Measurements from ENCODE around the gene DRAM1. TPM values are rescaled to one million over a fixed set of nuclear protein-coding genes. Genes with fewer than 3 reads are reported as not detected.

DRAM1 gene
- polyA plus RNA-seq, 4 donors, result 16.2 to 19.7 (median 19.1) TPM

DNA sequence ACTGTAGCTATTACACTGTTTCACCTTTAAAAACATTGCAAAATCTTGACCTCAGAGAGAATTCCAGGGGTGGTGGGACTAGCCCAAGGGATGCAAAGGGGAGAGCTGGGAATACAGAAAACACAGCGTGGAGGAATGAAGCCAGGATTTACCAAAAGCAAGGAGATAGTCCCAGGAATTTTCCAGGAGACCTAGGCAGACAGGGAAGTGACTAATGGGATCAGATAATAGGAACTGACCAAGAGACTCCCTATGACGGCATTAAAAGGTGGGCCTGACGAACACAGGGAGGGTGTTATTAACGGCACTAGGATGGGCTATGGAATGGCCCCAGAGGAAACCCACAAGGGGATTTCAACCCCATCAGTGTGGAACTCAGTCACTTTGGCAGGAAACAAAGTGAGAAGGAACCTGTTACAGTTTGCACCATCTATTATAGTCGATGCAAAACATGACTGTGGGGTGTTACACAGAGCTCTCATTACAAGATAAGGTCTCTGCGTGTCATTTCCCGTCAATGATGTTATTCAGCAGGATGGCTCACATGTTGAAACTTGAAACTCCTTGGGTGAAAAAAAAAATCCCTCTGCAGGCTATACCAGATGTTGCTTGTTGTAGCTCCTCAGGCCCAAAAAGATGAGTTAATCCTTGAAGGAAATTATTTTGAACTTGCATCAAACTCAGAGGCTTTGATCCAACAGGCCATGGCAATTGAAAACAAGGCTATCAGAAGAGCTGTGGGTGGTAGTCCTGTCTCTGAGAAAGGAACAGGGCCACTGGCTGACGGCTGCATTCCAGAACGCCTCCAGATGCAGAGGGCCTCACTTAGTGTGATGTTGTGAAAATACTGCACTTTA is 58.7 kb downstream of the DRAM1 start:
- DNase-seq (ENCODE audit: low read depth in 4 of 4, low spot score in 2 of 4), result no peak

DNA sequence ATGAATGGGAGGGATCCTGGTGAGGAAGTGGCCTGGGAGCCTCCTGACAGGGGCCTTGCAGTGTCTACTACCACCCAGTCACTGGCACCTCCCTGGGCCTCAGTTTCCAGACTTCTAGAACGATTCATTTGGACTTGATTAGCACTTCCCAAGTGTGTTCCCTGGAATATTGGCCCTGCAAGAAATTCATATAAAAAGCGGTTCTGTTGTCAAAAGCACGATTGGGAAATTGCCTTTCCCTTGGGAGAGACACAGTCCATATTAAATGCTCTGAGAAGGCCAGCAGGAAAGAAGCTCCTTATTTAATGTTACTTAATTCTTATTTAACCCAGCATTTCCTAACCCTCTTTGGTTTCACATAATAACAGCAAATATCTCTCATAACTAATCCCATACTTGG is 61.9 kb downstream of the DRAM1 start:
- no peak for DNase-seq (ENCODE audit: low read depth in 4 of 4, low spot score in 2 of 4)

DNA sequence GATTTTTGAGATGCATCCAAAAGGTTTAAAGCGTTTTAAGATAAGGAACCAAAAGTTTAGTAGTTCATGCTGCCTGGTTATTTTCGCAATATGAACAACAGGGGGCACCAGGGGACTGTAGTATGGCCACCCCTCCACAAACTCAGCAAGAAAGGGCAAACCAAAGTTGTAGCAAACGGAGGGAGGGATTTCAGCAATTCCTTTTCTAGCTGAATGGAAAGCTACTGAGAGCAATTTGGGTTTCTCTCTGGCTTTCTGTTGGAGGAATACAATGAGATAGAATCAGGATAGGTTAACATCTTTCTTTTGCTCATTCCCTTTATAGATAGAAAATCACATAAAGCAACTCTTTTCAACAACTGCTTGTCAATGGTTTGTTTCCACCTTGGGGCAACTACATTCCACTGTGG is 62.5 kb downstream of the DRAM1 start:
- DNase-seq (ENCODE audit: low read depth in 4 of 4, low spot score in 2 of 4), result peak in 2 of 4 donors; percentile 44 to 72

DNA sequence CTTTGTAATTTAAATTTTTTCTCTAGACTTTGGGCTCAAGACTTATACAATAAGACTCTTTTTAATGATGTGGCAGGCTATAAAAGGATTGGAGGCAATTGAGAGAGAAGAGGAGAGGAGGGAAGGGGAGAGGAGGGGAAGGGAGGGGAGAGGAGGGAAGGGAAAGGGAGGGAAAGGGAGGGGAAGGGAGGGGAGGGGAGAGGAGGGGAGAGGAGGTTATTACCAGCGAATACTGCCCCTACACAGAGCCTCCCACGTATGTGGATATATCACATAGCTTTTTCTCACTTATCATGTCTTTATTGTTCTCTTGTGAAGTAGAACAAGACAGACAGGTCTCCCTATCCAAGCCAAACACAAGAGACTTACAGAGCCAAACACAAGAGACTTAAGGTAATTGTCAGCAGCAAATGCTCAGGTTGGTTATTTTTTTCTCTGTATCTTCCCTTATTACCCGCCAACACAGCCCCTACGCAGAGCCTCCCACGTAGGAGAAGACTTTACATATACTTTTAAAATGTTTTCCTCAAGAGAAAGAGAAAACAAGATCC is 63.1 kb downstream of the DRAM1 start:
- DNase-seq (ENCODE audit: low read depth in 4 of 4, low spot score in 2 of 4), result no peak

DNA sequence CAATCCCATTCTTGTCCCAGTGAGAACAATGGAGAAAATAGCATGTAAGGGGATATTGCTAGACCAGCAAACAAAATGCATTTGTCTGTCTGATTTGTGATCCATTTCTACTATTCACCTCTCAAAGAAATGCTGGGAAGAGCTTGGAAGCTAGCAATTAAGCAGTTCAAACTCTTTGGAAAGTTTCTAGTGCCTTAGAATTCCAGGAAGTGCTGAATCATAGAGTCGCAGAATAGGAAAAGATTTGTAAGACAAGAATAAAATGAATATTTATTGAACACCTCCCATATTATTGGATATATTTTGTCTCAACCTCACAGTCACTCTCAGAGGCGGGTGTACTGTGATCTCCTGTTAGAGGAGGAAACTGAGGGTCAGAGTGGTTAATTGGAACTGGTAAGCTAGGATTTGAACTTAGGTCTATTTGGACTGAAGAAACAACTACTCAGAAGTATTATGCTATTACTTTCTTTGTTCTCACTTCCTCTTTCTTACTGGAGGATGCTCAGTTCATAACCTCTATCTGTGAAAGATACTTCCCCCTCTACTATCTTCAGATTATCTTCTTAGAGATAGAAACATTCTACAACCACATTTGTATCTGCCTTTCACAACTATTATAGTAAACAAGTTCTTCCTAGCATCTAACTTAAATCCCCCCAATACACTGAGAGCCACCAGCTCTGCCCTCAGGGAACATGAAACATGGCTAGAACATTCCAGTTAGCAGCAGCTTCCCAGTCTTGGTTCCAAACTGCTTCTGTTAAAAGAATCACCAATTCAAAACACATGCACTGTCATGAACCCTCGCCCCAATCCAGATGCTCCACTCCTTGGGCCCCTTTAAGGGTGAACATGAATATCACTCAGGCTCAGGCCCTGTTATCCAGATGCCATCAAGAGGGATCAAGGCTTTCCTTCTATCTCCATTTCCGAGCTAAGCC is 64.2 kb downstream of the DRAM1 start:
- no peak for DNase-seq (ENCODE audit: low read depth in 4 of 4, low spot score in 2 of 4)

DNA sequence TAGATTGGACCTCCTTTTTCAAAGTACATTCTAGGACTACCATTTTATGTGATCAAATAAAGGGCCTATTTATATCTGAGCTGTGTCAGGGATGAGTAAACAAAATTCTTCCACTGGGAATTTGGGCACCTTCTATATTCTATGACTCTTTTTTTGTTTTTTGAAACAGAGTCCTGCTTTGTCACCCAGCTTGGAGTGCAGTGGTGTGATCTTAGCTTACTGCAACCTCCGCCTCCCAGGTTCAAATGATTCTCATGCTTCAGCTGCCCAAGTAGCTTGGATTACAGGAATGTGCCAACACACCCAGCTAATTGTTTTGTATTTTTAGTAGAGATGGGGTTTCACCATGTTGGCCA is 64.8 kb downstream of the DRAM1 start:
- DNase-seq (ENCODE audit: low read depth in 4 of 4, low spot score in 2 of 4), result no peak

DNA sequence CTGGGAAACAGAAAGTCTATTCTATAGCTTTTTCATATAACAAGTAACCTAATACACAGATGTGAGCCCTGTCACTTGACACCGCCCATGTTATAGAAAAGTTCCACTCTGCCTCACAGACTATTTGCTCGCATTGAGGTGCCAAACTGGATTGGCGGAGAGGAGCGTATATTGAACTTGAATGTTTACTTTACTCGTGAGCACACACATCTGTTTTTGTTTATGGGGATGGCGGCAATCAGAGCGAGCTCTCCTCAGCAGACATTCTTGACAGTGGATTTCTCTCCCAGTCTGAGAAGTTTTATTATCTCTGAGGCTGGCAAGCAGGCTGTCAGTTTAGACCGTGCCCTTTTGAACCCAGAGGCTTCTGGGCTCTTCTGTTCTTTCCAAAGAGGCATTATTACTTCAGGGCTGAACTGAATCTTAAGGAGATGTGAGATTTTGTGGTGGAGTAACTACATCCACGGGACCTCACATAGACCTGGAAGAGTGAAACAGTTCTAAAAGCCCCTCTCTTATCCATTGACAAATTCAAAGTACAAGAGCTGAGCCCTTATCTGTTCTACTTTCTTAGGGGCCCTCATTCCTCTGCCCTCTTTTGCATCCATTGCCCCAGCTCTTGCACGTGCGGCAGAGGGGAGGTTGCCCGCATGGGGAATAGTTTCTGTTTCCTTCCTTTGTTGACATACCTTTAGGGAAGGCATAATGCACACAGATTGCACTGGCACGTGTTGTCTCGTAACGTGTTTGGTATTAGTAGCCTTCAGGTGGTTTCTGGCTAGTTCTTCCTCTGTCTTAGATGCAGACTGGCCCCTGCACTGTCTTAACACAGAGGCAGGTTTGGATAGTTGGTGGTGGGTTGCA is 68.2 kb downstream of the DRAM1 start:
- no peak for DNase-seq (ENCODE audit: low read depth in 4 of 4, low spot score in 2 of 4)

DNA sequence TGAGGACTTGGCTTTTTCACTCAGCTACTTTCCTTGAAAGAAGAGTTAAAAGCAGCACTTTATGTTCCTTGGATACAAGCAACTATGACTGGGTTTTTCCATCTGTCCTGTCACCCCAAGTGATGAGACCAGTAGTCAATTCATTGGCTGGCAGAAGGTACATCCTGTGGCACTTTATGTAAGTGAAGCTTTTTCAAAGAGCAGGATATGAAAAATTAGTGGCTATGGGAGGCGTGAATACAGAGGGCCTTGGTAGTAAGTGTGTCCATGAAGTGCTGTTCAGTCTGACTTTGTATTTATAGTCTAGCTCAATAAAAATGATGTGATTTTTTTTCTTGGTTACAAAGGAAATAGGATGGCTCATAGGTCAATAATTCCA is 68.8 kb downstream of the DRAM1 start:
- DNase-seq (ENCODE audit: low read depth in 4 of 4, low spot score in 2 of 4), result no peak

DNA sequence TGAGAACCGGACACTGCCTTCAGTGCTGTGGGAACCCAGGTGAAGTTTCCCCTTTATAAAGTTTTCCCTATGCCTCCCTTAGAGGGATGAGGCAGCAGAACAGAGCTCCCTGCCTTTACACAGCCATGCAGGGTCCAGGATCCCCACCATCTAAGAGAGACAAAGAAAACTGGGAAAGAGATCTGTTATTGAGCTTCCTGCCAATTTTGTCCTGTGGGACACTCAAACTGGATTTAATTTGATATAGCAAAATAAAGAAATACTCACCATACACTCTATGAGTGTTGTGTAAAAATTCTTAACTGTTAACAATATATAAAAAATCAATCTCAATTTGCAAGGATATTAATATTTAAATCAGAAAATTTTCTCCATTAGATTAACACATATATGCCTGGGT is 69.9 kb downstream of the DRAM1 start:
- no peak for DNase-seq (ENCODE audit: low read depth in 4 of 4, low spot score in 2 of 4)

DNA sequence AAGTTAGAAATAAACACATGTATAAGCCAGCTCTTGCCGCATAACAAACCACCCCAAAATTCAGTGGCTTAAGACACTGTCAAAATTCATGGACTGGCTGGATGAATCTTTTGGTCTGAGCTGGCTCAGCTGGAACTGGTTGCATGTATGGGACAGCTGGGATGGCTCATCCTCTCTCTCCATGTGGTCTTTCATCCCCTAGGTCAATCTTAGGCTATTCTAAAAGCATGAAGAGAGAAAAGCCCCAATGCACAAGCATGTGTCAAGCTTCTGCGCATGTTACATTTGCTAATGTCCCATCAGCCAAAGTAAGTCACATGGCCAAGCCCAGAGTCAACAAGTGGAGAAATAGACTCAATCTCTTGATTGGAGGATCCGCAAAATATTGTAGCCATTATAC is 71.0 kb downstream of the DRAM1 start:
- no peak for DNase-seq (ENCODE audit: low read depth in 4 of 4, low spot score in 2 of 4)

DNA sequence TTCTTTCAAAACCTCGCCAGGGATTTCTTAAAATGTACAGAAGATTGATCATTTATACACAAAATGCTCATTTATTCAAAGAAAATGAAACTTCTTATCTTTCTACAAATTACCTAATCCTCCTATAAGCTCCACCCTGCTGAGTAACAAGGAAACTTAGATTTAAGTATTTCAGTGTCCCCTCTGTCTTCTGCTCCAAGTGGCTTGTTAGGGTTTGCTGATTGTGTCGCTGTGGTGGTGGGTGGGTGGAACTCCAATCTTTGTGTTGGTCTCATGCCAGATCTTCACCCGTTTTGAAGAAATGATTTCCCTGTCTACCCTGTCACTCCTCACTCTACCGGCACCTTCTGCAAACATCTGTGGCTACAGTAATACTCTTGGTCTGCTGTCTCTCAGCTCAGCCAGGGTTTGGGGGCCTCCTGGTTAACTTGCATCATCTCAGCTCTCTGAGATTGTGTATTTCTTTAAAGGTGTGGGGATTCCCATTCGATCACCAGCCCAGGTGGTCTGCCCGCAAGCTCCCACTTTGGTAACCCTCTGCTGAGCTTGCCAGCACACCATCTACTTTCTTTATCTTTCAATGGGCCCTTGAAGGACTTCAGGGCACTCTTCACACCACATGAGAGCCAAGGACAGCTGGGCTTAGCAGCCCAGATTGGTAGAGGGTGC is 73.8 kb downstream of the DRAM1 start:
- DNase-seq (ENCODE audit: low read depth in 4 of 4, low spot score in 2 of 4), result no peak

DNA sequence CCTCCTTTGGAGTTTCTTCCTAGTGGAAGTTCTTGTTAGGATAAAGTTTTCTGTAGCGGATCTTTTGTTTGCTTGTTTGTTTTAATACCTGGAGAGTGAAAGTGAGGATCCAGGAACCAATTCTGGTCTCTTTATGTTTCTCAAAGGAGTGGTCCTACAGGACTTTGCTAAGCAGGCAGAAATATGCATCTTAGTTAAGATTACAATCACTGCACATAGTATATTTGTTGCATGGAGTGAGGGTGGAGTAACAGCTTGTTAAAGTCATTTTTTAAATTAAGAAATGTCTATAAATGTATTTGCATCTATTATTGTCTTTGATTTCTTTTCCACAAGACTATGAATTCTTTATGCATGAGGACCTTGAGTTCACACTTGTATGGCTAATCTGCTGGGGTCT is 76.7 kb downstream of the DRAM1 start:
- DNase-seq (ENCODE audit: low read depth in 4 of 4, low spot score in 2 of 4), result no peak

DNA sequence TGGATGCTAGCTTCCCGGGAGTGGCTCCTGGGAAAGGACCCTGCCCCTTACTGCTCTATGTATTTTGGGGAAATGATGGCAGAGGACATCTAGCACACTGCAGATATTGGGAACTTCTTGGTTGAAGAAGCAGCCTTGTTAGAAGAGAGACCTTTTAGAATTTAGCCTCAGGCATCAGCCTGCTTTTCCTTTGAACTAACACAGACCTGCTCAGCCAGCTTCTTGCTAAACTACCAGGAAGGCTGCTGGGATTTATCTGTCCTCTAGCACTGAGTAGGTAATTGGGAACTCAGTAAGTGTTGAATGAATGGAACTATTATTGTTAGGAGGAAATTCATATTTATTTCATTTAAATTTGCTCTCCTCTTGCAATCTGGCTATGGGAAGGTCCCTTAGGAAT is 77.3 kb downstream of the DRAM1 start:
- DNase-seq (ENCODE audit: low read depth in 4 of 4, low spot score in 2 of 4), result no peak

DNA sequence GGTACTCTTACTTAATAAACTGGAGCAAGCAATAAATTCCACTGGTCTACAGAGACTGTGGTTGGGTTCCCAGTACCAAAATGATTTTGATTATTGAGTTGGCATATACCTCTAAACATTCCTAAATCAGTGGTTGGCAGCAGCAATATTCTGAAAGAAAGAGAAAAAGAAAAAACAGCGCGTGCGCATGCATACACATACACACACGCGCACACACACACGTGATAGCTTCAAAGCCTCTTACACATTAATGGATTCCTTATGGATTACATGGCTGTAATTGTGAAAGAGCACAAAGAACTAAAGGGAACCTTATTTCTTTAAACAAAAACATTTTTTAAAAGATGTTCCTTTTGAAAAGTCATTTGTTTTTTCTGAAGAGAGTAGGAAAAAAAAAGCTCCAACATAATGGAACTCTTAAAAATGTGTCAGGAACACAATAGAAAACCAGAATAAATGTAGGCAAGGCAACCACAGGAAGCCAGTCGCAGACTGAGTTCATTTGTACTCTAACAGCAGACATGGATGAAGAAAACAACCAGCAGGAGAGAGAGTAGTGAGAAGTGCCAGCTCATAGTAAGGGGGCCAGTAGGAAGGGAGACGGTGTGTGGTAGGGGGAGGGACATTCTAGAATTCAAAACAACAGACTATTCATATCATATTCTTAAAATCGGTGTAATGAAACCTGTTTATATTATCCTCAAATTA is 80.0 kb downstream of the DRAM1 start:
- no peak for DNase-seq (ENCODE audit: low read depth in 4 of 4, low spot score in 2 of 4)

DNA sequence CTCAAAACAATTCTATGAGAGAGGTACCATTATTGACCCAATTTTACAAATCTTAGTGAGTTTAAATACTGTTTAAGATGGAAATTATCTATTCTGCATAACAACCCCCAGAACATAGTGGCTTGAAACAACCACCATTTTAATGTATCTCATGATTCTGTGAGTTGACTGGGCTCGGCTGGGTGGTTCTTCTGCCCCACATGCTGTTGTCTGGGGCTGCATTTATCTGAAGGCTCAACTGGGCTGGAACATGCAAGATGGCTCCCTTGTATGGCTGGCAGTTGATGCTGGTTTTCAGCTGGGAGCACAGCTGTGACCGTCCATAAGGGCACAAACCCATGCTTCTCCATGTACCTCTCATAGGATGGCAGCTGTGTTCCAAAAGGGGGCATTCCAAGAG is 82.2 kb downstream of the DRAM1 start:
- no peak for DNase-seq (ENCODE audit: low read depth in 4 of 4, low spot score in 2 of 4)

DNA sequence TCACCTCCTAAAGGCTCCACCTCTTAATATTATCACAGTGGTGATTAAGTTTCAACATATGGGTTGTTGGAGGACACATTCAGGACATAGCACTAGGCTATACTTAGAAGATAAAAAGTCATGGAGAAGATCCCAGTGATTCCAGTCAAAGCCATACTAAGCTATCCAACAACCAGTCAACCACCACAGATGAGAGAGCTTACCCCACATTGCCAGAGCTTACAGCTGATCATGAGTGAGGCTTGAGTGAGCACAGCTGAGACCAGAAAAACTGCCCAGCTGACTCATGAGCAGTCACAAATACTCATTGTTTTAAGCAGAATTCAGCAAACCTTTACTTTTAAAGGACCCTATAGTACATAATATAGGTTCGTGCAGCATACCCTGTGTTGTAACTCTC is 85.1 kb downstream of the DRAM1 start:
- DNase-seq (ENCODE audit: low read depth in 4 of 4, low spot score in 2 of 4), result no peak

DNA sequence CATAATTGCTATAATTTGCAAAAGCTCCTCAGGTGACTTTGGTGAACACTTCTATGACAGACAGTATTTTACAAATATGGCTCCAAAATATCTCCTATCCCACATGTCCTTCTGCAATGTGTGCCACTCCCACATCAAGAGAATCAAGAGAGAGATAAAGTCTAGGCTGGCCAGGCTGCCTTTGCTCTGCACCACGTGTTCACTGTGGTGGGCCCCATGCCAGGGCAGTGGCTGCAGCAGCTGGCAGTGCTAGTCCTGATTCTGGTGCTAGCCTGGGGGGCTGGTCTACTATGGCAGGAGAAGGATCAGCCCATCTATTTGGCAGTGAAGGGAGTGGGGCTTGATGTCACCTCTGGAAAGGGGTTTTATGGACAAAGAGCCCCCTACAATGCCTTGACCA is 86.3 kb downstream of the DRAM1 start:
- no peak for DNase-seq (ENCODE audit: low read depth in 4 of 4, low spot score in 2 of 4)

DNA sequence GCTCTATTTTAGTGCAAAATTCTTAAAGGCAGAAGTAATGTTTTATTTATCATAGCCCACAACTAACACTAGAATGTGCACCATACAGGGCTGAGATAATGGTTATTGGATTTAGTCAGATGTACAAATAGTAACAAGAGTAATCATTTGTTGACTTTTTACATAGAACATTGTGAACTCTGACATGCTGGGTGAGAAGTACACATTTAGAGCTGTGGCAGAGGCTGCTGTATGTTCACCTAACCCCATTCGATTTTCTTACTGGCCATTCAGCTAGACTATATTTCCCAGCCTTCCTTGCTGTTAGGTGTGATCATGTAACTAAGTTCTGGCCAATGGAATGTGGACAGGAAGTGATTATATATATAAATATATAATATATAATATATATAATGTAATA is 89.1 kb downstream of the DRAM1 start:
- DNase-seq (ENCODE audit: low read depth in 4 of 4, low spot score in 2 of 4), result no peak

DNA sequence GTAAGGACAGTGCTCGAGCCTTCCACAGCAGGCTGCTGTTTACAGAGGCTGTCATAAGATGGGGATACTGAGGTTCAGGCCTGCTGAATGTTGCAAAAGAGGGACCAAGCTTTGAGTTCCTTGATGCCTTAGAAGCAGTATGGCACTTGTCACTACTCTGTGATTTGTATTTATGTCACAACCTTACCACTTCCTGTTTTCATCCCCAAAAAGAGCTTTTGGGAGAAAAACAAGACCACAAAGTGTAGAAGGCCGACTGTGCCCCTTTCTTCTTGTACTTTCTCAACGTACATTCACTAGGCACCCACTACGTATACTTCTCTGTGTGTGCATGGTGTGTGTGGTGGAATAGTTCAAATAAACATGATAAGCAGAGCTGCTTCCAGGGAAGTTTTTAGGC is 90.1 kb downstream of the DRAM1 start:
- no peak for DNase-seq (ENCODE audit: low read depth in 4 of 4, low spot score in 2 of 4)
